Measurements from ENCODE around the gene METTL16.

The METTL16 gene

DNA sequence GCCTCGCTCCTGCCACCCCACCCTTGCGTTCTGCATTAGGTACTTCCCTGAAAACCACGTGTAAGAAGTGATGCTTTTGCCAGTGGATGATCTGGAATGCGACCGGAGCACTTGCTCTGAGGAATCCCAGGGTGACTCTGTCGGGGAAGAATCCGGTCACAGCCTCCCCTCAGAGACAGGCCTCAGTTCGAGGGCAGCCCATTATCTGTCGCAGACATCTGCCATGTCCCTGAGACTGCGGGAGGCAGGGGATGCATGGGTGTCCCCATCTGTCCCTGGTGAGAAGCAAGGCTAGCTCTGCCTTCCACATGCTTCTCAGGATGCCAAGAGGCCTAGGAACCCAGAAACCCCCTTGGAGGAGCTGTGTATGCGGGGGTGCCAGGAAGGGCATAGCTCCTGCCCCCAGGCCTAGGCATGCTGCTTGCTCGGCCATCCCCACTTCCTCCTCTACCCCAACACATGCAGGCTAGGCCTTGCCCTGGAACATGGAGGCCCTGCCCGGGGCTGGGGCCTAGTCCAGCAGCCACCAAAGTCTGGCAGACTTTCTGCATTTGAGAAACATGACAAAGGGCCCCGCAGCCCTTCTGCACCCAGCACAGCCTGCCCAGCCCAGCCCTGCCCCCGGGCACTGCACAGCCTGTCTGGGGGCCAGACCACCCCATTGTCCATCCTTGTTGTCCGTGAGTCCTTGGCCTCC is 131.3 kb downstream of the METTL16 start:
- TF ChIP-seq EGR1 (IDR thresholded peaks at IDR 0.05): no peak
- TF ChIP-seq TAF1 (IDR thresholded peaks at IDR 0.05; ENCODE audit: low read depth): no peak
- TF ChIP-seq CEBPB (IDR thresholded peaks at IDR 0.05): no peak
- TF ChIP-seq, protein P1, sequence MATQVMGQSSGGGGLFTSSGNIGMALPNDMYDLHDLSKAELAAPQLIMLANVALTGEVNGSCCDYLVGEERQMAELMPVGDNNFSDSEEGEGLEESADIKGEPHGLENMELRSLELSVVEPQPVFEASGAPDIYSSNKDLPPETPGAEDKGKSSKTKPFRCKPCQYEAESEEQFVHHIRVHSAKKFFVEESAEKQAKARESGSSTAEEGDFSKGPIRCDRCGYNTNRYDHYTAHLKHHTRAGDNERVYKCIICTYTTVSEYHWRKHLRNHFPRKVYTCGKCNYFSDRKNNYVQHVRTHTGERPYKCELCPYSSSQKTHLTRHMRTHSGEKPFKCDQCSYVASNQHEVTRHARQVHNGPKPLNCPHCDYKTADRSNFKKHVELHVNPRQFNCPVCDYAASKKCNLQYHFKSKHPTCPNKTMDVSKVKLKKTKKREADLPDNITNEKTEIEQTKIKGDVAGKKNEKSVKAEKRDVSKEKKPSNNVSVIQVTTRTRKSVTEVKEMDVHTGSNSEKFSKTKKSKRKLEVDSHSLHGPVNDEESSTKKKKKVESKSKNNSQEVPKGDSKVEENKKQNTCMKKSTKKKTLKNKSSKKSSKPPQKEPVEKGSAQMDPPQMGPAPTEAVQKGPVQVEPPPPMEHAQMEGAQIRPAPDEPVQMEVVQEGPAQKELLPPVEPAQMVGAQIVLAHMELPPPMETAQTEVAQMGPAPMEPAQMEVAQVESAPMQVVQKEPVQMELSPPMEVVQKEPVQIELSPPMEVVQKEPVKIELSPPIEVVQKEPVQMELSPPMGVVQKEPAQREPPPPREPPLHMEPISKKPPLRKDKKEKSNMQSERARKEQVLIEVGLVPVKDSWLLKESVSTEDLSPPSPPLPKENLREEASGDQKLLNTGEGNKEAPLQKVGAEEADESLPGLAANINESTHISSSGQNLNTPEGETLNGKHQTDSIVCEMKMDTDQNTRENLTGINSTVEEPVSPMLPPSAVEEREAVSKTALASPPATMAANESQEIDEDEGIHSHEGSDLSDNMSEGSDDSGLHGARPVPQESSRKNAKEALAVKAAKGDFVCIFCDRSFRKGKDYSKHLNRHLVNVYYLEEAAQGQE (IDR thresholded peaks at IDR 0.05; ENCODE audit: low read depth): no peak
- TF ChIP-seq ZBTB7A (IDR thresholded peaks at IDR 0.05; ENCODE audit: low read depth): no peak
- no peak for TF ChIP-seq EP300 (IDR thresholded peaks at IDR 0.05; ENCODE audit: borderline replicate concordance)
- TF ChIP-seq YY1 (IDR thresholded peaks at IDR 0.05; ENCODE audit: low read depth): no peak
- TF ChIP-seq RAD21 (IDR thresholded peaks at IDR 0.05; ENCODE audit: low read depth): no peak
- no peak for TF ChIP-seq CREB1 (IDR thresholded peaks at IDR 0.05; ENCODE audit: low read depth)
- TF ChIP-seq, protein P2, sequence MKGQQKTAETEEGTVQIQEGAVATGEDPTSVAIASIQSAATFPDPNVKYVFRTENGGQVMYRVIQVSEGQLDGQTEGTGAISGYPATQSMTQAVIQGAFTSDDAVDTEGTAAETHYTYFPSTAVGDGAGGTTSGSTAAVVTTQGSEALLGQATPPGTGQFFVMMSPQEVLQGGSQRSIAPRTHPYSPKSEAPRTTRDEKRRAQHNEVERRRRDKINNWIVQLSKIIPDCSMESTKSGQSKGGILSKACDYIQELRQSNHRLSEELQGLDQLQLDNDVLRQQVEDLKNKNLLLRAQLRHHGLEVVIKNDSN (IDR thresholded peaks at IDR 0.05): no peak
- TF ChIP-seq, protein P3, sequence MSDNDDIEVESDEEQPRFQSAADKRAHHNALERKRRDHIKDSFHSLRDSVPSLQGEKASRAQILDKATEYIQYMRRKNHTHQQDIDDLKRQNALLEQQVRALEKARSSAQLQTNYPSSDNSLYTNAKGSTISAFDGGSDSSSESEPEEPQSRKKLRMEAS (IDR thresholded peaks at IDR 0.05): no peak

DNA sequence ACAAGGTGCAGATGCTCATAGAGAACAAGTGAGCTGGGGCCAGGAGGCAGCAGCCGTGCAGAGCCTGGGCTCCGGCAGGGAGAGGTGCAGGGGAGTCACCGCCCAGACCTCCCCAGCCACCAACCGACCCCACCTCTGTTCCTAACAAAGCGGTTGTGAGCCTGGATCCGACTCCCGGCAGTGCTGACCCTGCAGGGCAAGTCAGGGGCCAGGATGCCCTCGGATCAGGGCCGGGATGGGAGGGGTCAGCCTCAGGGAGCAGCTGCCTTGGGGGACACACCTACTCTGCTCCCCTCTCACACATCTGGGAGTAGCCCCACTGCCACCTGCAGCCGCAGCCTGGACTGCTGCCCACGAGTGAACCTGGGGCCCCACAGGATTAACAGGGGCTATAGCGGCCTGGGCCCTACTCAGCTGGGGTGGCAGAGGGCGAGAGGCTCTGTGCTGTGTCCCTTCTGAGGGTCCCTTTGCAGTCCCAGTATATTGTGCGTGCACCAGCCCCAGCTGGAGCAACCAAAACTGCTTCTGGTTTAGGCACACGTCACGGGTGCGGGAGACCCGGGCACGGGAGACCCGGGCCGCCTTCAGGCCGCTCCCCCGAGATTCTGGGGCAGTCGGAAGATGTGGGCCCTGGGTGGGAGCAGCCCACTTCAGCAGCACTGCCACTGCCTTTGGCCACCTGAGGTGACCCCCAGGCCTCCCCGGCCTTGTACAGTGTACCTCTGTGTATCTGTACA is 132.0 kb downstream of the METTL16 start:
- no peak for TF ChIP-seq TCF12 (IDR thresholded peaks at IDR 0.05; ENCODE audit: low read depth)
- TF ChIP-seq CEBPB (IDR thresholded peaks at IDR 0.05): no peak
- TF ChIP-seq NFIC (IDR thresholded peaks at IDR 0.05): no peak
- TF ChIP-seq, protein P3 (IDR thresholded peaks at IDR 0.05): no peak
- TF ChIP-seq, protein P1 (IDR thresholded peaks at IDR 0.05; ENCODE audit: low read depth): no peak
- no peak for TF ChIP-seq RAD21 (IDR thresholded peaks at IDR 0.05; ENCODE audit: low read depth)

DNA sequence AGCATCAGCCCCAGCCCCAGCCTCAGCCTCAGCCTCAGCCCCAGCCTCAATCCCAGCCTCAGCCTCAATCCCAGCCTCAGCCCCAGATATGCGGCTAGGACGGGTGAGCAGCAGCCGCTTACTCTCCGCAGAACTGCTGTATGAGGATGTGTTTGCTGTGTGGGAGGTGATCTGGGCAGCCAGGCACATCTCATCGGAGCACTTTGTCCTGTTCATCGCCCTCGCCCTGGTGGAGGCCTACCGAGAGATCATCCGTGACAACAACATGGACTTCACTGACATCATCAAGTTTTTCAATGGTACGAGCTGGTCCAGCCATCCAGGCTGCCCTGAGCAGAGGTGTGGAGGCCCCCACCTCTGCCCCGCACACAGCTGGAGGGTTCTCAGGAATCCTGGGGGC is 132.8 kb downstream of the METTL16 start:
- no peak for TF ChIP-seq CREB1 (IDR thresholded peaks at IDR 0.05; ENCODE audit: low read depth)

DNA sequence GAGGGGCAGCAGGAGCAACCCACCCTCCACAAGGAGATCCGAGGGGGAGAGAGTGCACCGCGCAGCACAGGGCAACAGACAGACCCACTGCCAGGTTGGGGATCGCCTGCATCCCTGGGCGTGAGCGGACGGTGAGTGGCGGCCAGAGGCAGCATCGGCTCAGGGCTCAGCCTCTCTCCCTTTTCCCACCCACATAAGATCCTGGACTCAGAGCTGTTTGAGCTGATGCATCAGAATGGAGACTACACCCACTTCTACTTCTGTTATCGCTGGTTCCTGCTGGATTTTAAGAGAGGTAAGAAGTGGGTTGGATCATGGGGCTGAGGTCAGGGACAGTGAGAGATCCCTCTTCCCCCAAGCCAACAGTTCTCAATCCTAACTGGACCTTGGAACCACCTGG is 134.0 kb downstream of the METTL16 start:
- TF ChIP-seq CREB1 (IDR thresholded peaks at IDR 0.05; ENCODE audit: low read depth): no peak
- no peak for TF ChIP-seq NFIC (IDR thresholded peaks at IDR 0.05)
- TF ChIP-seq, protein P3 (IDR thresholded peaks at IDR 0.05): no peak
- TF ChIP-seq, protein P1 (IDR thresholded peaks at IDR 0.05; ENCODE audit: low read depth): no peak
- TF ChIP-seq, protein P2 (IDR thresholded peaks at IDR 0.05): no peak
- no peak for TF ChIP-seq EGR1 (IDR thresholded peaks at IDR 0.05)
- TF ChIP-seq EP300 (IDR thresholded peaks at IDR 0.05; ENCODE audit: borderline replicate concordance): no peak
- TF ChIP-seq YY1 (IDR thresholded peaks at IDR 0.05; ENCODE audit: low read depth): no peak
- no peak for TF ChIP-seq FOXM1 (IDR thresholded peaks at IDR 0.05; ENCODE audit: borderline replicate concordance, low read depth)
- no peak for TF ChIP-seq TCF12 (IDR thresholded peaks at IDR 0.05; ENCODE audit: low read depth)
- no peak for TF ChIP-seq ZBTB7A (IDR thresholded peaks at IDR 0.05; ENCODE audit: low read depth)
